Stimulated activated memory B cell treated with anti-CD40 and anti-IgM and Interleukin-4, amounts not matched to agents 10 μg/mL and 1 μg/mL and 100 μg/mL, for 72 hours (primary cell): ENCODE measurements around the gene TPK1.
"Not testable (repeated sequence)": the region's sequence is repeated elsewhere in the genome, so short reads cannot be mapped to it uniquely, and the experiment has no call there.

ENCODE experiments used
- ATAC-seq: fragments of 150-1000 bp; cut with Tn5 transposase; 2 replicates; pipeline ENCODE4 v1.10.0; 2021
- H3K27ac Mint-ChIP-seq: one replicate; pipeline ENCODE4 v1.8.0; 2022; ENCODE audit warnings: mild to moderate bottlenecking, mixed read lengths
- H3K27me3 Mint-ChIP-seq: one replicate; pipeline ENCODE4 v1.8.0; 2022; ENCODE audit warnings: mixed read lengths
- H3K36me3 Mint-ChIP-seq: one replicate; pipeline ENCODE4 v1.8.0; 2022; ENCODE audit warnings: mixed read lengths
- H3K4me1 Mint-ChIP-seq: one replicate; pipeline ENCODE4 v1.8.0; 2022; ENCODE audit warnings: mixed read lengths
- H3K4me3 Mint-ChIP-seq: one replicate; pipeline ENCODE4 v1.8.0; 2022; ENCODE audit warnings: mild to moderate bottlenecking, moderate library complexity, mixed read lengths
- H3K9me3 Mint-ChIP-seq: one replicate; pipeline ENCODE4 v1.8.0; 2022; ENCODE audit warnings: mixed read lengths

The TPK1 gene

DNA sequence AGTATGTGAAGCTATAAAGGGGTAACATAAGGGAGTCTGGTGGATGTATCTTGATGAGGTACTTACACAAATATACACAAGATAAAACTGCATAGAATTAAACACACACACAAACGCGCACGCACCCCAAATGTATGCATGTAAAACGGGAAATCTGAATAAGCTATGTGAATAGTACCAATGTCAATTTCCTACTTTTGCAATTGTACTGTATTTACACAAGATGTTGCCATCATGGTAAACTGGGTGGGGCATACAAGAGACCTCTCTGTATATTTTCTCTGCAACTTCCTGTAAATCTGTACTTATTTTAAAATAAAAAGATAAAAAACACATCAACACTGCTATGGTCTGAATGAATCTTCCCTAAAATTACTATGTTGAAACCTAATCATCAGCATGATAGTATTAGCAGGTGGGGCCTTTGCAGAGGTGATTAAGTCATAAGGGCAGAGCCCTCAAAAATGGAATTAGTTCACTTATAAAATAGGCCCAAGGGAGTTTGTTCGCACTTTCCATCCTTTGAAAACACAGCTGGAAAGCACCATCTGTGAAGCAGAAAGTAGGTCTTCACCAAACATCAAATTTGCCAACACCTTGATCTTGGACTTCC, 30.1 kb downstream of the TPK1 start:
- peaks cover 34% of the 10 kb centered on the region for H3K4me1 Mint-ChIP-seq
- no peak for ATAC-seq
- peaks cover 29% of the 10 kb centered on the region for H3K36me3 Mint-ChIP-seq
- H3K4me3 Mint-ChIP-seq = no peak overlapping the region
- H3K27me3 Mint-ChIP-seq = no peaks in the 10 kb centered on the region
- H3K9me3 Mint-ChIP-seq = peaks cover 3% of the 10 kb centered on the region
- no peak overlapping the region for H3K27ac Mint-ChIP-seq

DNA sequence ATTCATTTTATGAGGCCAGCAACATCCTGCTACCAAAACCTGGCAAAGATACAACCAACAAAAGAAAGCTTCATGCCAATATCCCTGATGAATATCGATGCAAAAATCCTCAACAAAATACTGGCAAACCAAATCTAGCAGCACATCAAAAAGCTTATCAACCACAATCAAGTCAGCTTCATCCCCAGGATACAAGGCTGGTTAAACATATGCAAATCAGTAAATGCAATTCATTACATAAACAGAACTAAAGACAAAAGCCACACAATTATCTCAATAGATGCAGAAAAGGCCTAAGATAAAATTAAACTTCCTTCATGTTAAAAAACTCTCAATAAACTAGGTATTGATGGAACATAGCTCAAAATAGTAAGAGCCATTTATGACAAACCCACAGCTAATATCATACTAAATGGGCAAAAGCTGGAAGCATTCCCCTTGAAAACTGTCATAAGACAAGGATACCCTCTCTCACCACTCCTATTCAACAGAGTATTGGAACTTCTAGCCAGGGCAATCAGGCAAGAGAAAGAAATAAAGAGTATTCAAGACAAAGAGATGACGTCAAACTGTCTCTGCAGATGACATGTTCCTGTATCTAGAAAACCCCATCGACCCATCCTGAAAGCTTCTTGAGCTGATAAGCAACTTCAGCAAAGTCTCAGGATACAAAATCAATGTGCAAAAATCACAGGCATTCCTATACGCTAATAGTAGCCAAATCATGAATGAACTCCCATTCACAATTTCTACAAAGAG, 35.0 kb downstream of the TPK1 start:
- H3K27ac Mint-ChIP-seq, H3K27me3 Mint-ChIP-seq, ATAC-seq, H3K4me3 Mint-ChIP-seq: not testable (repeated sequence)
- Mint-ChIP-seq H3K36me3 (peaks cover 46% of the 10 kb centered on the region), H3K4me1 (peaks cover 53% of the 10 kb centered on the region), H3K9me3 (peaks cover 11% of the 10 kb centered on the region)

- Mint-ChIP-seq H3K36me3 (peaks cover 47% of the 10 kb centered on the region), H3K27me3 (no peaks in the 10 kb centered on the region), H3K4me3 (no peak overlapping the region), H3K9me3 (peaks cover 8% of the 10 kb centered on the region), H3K27ac (no peak overlapping the region), H3K4me1 (peaks cover 44% of the 10 kb centered on the region)
- ATAC-seq = no peak
These were observed 38.9 kb downstream of the TPK1 start for GRCh38 chr7:144796919-144797318.

- Mint-ChIP-seq H3K36me3 (peaks cover 28% of the 10 kb centered on the region), H3K9me3 (no peaks in the 10 kb centered on the region)
These were observed 43.8 kb downstream of the TPK1 start for GRCh38 chr7:144792050-144792449.

GRCh38 chr7:144791488-144791887, 44.4 kb downstream of the TPK1 start:
- no peak for ATAC-seq
- Mint-ChIP-seq H3K27me3 (no peaks in the 10 kb centered on the region), H3K9me3 (no peaks in the 10 kb centered on the region), H3K4me3 (no peak overlapping the region), H3K4me1 (peaks cover 5% of the 10 kb centered on the region), H3K36me3 (peaks cover 23% of the 10 kb centered on the region), H3K27ac (no peak overlapping the region)

More at GRCh38 chr7:144792050-144792449, 43.8 kb downstream of the TPK1 start:
- H3K4me1 Mint-ChIP-seq = peaks cover 3% of the 10 kb centered on the region
- no peak overlapping the region for H3K4me3 Mint-ChIP-seq
- ATAC-seq = no peak
- no peaks in the 10 kb centered on the region for H3K27me3 Mint-ChIP-seq
- no peak overlapping the region for H3K27ac Mint-ChIP-seq

- Mint-ChIP-seq H3K36me3 (peaks cover 8% of the 10 kb centered on the region), H3K27ac (no peak overlapping the region), H3K4me3 (no peak overlapping the region), H3K4me1 (peaks cover 8% of the 10 kb centered on the region), H3K9me3 (no peaks in the 10 kb centered on the region), H3K27me3 (no peaks in the 10 kb centered on the region)
- ATAC-seq = no peak
These were observed 48.7 kb downstream of the TPK1 start for GRCh38 chr7:144787127-144787526.

GRCh38 chr7:144786522-144786921, 49.3 kb downstream of the TPK1 start:
- ATAC-seq = no peak
- Mint-ChIP-seq H3K27me3 (no peaks in the 10 kb centered on the region), H3K9me3 (no peaks in the 10 kb centered on the region), H3K4me3 (no peak overlapping the region), H3K27ac (no peak overlapping the region), H3K36me3 (peaks cover 8% of the 10 kb centered on the region), H3K4me1 (peaks cover 14% of the 10 kb centered on the region)

GRCh38 chr7:144786079-144786478, 49.8 kb downstream of the TPK1 start:
- Mint-ChIP-seq H3K27me3 (no peaks in the 10 kb centered on the region), H3K27ac (no peak overlapping the region), H3K4me3 (no peak overlapping the region), H3K9me3 (no peaks in the 10 kb centered on the region), H3K4me1 (peaks cover 15% of the 10 kb centered on the region), H3K36me3 (peaks cover 8% of the 10 kb centered on the region)
- ATAC-seq = no peak

DNA sequence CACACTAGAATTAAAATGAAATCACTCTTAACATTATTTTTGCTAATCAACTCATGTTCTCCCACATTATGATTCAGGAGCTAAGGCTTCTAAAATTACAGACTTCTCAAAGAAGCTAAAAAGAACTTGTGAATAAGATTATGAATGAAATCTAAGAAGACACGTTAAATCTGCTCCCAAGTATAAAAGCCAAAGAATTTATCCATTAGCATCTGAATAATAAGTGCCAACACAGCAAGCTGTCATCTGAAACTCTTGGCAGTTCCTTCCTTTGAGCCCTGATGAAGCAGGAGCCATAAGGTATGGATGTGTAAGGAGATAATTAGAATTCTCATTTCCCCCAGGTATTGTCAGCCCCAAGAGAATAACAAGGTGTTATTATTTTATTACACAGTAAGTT, 50.3 kb downstream of the TPK1 start:
- H3K4me3 Mint-ChIP-seq = no peak overlapping the region
- H3K9me3 Mint-ChIP-seq = no peaks in the 10 kb centered on the region
- H3K27me3 Mint-ChIP-seq = no peaks in the 10 kb centered on the region
- no peak overlapping the region for H3K27ac Mint-ChIP-seq
- peaks cover 15% of the 10 kb centered on the region for H3K4me1 Mint-ChIP-seq
- peaks cover 4% of the 10 kb centered on the region for H3K36me3 Mint-ChIP-seq
- ATAC-seq = no peak

- Mint-ChIP-seq H3K4me1 (peaks cover 15% of the 10 kb centered on the region), H3K36me3 (no peaks in the 10 kb centered on the region), H3K9me3 (no peaks in the 10 kb centered on the region), H3K27me3 (no peaks in the 10 kb centered on the region), H3K4me3 (no peak overlapping the region), H3K27ac (no peak overlapping the region)
- no peak for ATAC-seq
These were observed 50.9 kb downstream of the TPK1 start for GRCh38 chr7:144784943-144785342.

- Mint-ChIP-seq H3K27me3 (no peaks in the 10 kb centered on the region), H3K36me3 (no peaks in the 10 kb centered on the region), H3K4me1 (peaks cover 15% of the 10 kb centered on the region), H3K27ac (no peak overlapping the region), H3K9me3 (no peaks in the 10 kb centered on the region), H3K4me3 (no peak overlapping the region)
- ATAC-seq = no peak
These were observed 51.4 kb downstream of the TPK1 start for GRCh38 chr7:144784441-144784840.

DNA sequence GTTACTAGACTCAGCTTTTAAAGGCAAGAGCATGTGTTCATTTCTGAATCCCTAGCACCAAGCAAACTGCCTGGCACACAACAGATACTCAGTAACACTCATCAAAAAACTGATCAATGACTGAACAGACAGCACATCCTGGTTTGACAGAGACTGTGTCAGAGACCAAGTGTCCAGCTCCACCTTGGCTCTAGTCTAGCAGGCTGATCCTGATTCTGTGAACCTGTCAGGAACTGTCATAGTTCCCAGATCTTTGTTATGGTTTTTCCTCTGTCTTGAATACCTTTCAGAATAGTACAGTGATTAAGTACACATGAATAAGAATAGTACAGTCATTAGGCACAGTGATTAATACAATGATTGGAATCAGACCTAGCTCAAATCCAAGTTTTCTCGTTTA, 53.0 kb downstream of the TPK1 start:
- peaks cover 2% of the 10 kb centered on the region for H3K36me3 Mint-ChIP-seq
- H3K4me3 Mint-ChIP-seq = no peak overlapping the region
- peaks cover under 1% of the 10 kb centered on the region for H3K9me3 Mint-ChIP-seq
- ATAC-seq = no peak
- H3K4me1 Mint-ChIP-seq = peaks cover 15% of the 10 kb centered on the region
- H3K27ac Mint-ChIP-seq = no peak overlapping the region
- H3K27me3 Mint-ChIP-seq = no peaks in the 10 kb centered on the region

- H3K27me3 Mint-ChIP-seq = no peaks in the 10 kb centered on the region
- H3K4me1 Mint-ChIP-seq = peaks cover 15% of the 10 kb centered on the region
- H3K27ac Mint-ChIP-seq = no peak overlapping the region
- H3K9me3 Mint-ChIP-seq = peaks cover 3% of the 10 kb centered on the region
- ATAC-seq = no peak
- no peak overlapping the region for H3K4me3 Mint-ChIP-seq
- peaks cover 6% of the 10 kb centered on the region for H3K36me3 Mint-ChIP-seq
These were observed 55.7 kb downstream of the TPK1 start for GRCh38 chr7:144780071-144780608.

DNA sequence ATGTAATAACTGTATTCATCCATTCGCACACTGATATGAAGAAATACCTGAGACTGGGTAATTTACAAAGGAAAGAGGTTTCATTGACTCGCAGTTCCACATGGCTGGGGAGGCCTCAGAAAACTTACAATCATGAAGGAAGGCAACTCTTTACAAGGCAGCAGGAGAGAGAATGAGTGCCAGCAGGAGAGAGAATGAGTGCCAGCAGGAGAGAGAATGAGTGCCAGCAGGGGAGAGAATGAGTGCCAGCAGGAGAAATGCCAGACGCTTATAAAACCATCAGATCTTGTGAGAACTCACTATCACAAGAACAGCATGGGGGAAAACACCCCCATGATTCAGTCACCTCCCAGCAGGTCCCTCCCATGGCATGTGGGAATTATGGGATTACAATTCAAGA, 58.0 kb downstream of the TPK1 start:
- not testable (repeated sequence) for ATAC-seq, H3K27me3 Mint-ChIP-seq, H3K36me3 Mint-ChIP-seq, H3K9me3 Mint-ChIP-seq, H3K4me3 Mint-ChIP-seq, H3K27ac Mint-ChIP-seq
- H3K4me1 Mint-ChIP-seq = peaks cover 15% of the 10 kb centered on the region

DNA sequence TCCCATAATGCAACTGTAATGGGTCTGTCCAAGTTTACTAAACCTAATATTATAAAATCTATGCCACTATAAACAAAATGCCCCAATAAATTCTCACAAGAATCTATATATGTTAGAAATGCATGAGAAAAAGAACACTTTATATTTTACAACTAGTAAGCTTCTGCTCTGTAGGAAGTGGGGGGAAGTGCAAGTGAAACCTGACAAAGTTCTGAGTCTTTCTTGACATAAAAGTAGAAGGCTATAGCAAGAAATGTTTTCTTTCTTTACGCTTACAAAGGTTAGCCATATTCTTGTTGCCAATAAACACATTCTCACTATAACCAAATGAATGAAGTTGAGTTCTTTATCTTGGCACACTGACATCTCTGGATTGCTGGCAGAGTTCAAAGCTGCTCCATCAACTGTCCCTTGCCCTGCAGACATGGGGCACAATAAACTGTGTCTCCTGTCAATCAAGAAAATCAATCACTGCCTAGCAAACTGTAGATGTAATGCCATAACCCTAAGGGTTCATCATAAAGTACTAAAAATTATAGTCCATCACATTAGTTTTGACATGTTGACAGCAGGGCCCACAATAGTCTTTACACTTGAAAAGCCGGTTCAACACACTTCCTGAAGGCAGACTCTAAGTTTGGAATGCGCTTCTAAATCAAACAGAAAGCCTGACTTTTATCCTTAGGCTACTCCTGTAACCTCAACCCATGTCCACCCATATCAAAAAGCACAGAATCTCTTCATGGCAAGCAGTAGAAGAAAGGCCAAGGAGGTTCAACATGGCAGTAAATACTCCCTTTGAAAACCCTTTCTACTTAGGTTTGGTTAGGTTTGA, 58.6 kb downstream of the TPK1 start:
- Mint-ChIP-seq H3K27ac (no peak overlapping the region), H3K4me1 (peaks cover 15% of the 10 kb centered on the region)

More for the DNA sequence above, 58.6 kb downstream of the TPK1 start:
- H3K27me3 Mint-ChIP-seq = no peaks in the 10 kb centered on the region
- peaks cover 6% of the 10 kb centered on the region for H3K36me3 Mint-ChIP-seq
- no peak for ATAC-seq
- no peak overlapping the region for H3K4me3 Mint-ChIP-seq
- H3K9me3 Mint-ChIP-seq = peaks cover 3% of the 10 kb centered on the region
